Ishikawa (cell line): Measurements from ENCODE around the gene SWT1.

Experiments
- CEBPB ChIP-seq: IDR thresholded peaks from 2 replicates; pipeline ENCODE4 v1.6.1; 2012
- CREB1 ChIP-seq: IDR thresholded peaks from 2 replicates; pipeline ENCODE4 v1.6.1; 2012; ENCODE audit warnings: low read depth
- EGR1 ChIP-seq: IDR thresholded peaks from 2 replicates; pipeline ENCODE4 v1.6.1; 2012
- EP300 ChIP-seq: IDR thresholded peaks from 2 replicates; pipeline ENCODE4 v1.6.1; 2012; ENCODE audit warnings: borderline replicate concordance
- FOXM1 ChIP-seq: IDR thresholded peaks from 2 replicates; pipeline ENCODE4 v1.6.1; 2012; ENCODE audit warnings: low read depth, borderline replicate concordance
- MAX ChIP-seq: IDR thresholded peaks from 2 replicates; pipeline ENCODE4 v1.6.1; 2012
- NFIC ChIP-seq: IDR thresholded peaks from 2 replicates; pipeline ENCODE4 v1.6.1; 2012
- RAD21 ChIP-seq: IDR thresholded peaks from 2 replicates; pipeline ENCODE4 v1.6.1; 2012; ENCODE audit warnings: low read depth
- REST ChIP-seq: IDR thresholded peaks from 2 replicates; pipeline ENCODE4 v1.6.1; 2012; ENCODE audit warnings: low read depth, mild to moderate bottlenecking
- TAF1 ChIP-seq: IDR thresholded peaks from 2 replicates; pipeline ENCODE4 v1.6.1; 2012; ENCODE audit warnings: low read depth, mild to moderate bottlenecking
- TCF12 ChIP-seq: IDR thresholded peaks from 2 replicates; pipeline ENCODE4 v1.6.1; 2012; ENCODE audit warnings: low read depth
- TEAD4 ChIP-seq: IDR thresholded peaks from 2 replicates; pipeline ENCODE4 v1.6.1; 2012
- USF1 ChIP-seq: IDR thresholded peaks from 2 replicates; pipeline ENCODE4 v1.6.1; 2012
- YY1 ChIP-seq: IDR thresholded peaks from 2 replicates; pipeline ENCODE4 v1.6.1; 2012; ENCODE audit warnings: low read depth
- ZBTB7A ChIP-seq: IDR thresholded peaks from 2 replicates; pipeline ENCODE4 v1.6.1; 2012; ENCODE audit warnings: low read depth

The SWT1 gene

GRCh38 chr1:185112356-185112755, 44.6 kb upstream of the SWT1 start:
- TF ChIP-seq TAF1 (no peak), REST (no peak), EGR1 (no peak), CREB1 (no peak), NFIC (no peak), FOXM1 (no peak), USF1 (no peak), TCF12 (no peak), EP300 (no peak), ZBTB7A (no peak), YY1 (no peak)

GRCh38 chr1:185129708-185130107, 27.3 kb upstream of the SWT1 start:
- TF ChIP-seq RAD21 (no peak), TAF1 (no peak), ZBTB7A (no peak), TCF12 (no peak)

GRCh38 chr1:185132534-185132933, 24.4 kb upstream of the SWT1 start:
- TF ChIP-seq TAF1 (no peak), USF1 (no peak), REST (no peak), CREB1 (no peak), TEAD4 (no peak), TCF12 (no peak)

GRCh38 chr1:185137896-185138545, 18.9 kb upstream of the SWT1 start:
- TF ChIP-seq MAX (no peak), NFIC (no peak), REST (no peak), EGR1 (no peak), YY1 (no peak), ZBTB7A (no peak), EP300 (no peak), TCF12 (no peak)

GRCh38 chr1:185139246-185139645, 17.7 kb upstream of the SWT1 start:
- TF ChIP-seq TEAD4, result no peak
- no peak for TF ChIP-seq EP300
- TF ChIP-seq CREB1, result no peak
- no peak for TF ChIP-seq TCF12
- TF ChIP-seq YY1, result no peak
- TF ChIP-seq MAX, result no peak
- no peak for TF ChIP-seq USF1
- TF ChIP-seq RAD21, result no peak
- TF ChIP-seq ZBTB7A, result no peak
- no peak for TF ChIP-seq EGR1
- no peak for TF ChIP-seq CEBPB
- TF ChIP-seq FOXM1, result no peak
- no peak for TF ChIP-seq REST
- TF ChIP-seq NFIC, result no peak
- TF ChIP-seq TAF1, result no peak
